Measurements from ENCODE around the gene FAM234B.

FAM234B gene

GRCh38 chr12:13093191-13093847 is 49.1 kb downstream of the FAM234B start:
- no peak for DNase-seq (ENCODE audit: low read depth)

DNA sequence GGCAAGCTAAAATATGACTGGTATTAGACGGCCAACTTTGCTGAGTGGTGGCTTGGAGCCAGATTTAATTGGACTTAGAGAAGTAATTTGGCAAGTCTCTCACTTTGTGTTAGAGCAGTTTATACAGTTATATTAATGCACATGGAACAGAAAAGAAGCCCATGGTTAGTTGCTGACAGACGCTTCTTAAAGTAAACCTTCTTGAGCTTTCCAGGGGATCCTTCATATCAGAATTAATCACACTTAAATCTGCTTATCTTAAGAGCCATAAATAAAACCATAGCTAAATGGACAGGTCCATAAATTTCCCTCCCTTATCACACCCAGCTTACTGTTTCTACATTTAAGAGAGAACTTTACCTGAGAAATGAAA is 49.7 kb downstream of the FAM234B start:
- DNase-seq (ENCODE audit: low read depth): no peak

- DNase-seq (ENCODE audit: low read depth): no peak
Measured at GRCh38 chr12:13094367-13094766, 50.2 kb downstream of the FAM234B start.

DNA sequence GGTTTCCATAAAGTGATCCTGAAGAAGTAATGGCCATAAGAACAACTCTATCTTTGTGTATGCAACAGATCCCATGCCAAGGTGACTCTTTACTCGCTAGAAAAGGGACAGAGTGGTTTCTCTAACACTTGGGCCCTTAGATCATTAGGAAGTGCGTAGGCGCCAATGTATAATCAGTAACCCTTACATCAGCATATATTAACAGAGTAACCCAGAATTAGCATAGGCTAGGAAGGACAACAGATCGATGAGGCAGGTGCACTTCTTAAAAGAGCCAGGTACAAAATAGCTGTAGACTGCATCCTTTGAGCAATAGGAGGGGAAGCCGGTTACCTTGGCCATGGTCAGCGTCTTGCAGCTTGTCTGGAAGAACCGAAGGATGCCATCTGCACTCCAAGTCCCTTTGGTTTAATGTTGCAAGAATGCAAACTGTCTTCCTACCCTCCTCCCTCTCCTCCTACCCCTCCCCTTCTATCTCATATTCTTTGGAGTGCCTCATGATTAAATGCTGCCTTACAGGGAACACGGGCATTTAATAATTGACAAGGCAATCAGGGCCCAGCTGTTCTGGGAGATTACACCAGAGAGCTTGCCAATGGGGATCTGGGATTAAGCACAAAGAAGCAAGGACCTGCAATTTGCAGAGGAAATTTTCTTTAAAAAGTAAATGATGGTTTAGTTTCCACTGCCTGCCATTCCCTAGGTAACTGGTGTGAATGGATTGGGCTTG is 51.2 kb downstream of the FAM234B start:
- DNase-seq (ENCODE audit: low read depth): no peak

GRCh38 chr12:13097491-13098011 is 53.4 kb downstream of the FAM234B start:
- no peak for DNase-seq (ENCODE audit: low read depth)

- no peak for DNase-seq (ENCODE audit: low read depth)
Measured at GRCh38 chr12:13099066-13099843, 55.1 kb downstream of the FAM234B start.

- DNase-seq (ENCODE audit: low read depth): no peak
Measured at GRCh38 chr12:13099844-13100604, 55.8 kb downstream of the FAM234B start.

GRCh38 chr12:13100605-13100881 is 56.4 kb downstream of the FAM234B start:
- DNase-seq (ENCODE audit: low read depth): no peak

DNA sequence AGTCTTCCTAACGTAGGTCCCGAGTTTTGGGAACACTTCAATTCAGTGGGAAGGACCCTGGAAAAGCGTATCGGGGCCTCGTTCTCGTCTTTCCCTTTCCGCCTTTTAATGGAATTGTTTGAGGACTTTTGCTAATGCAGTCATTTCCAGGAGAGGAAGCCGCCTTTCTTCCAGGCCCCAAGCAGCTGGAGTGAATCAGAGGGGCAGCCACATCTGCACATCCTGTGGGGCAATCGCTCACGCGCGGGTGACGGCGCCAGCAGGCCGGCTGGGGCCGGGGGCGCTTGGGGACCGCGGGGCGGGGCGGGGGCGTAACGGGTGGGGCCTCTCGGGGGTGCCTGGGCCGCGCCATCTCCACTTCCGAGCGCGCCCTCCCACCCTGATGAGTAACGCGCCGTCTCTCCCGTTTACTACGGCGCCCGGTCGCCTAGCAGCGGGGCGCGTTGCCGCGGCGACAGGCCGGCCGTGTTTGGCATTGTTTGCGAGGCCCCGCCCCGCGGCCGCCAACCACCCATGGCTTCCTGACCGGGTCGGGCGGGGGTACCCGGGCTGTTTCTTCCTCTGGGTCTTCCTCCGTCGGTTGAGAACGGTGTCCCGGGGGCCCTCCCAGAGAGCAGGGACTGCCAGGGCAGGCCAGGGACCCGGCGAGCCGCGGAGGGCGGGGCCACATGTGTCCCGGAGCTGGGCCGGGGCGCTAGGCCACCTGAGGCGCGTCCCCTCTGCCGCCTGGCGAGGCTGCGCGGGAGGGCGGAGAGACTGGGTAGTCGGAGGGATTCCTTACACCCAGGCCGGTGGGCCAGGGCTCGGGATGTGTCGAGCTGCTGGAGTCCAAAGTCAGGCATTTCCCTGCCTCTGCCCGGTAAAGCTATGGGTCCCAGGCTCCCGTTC is 56.9 kb downstream of the FAM234B start:
- DNase-seq (ENCODE audit: low read depth): peak; percentile 90

DNA sequence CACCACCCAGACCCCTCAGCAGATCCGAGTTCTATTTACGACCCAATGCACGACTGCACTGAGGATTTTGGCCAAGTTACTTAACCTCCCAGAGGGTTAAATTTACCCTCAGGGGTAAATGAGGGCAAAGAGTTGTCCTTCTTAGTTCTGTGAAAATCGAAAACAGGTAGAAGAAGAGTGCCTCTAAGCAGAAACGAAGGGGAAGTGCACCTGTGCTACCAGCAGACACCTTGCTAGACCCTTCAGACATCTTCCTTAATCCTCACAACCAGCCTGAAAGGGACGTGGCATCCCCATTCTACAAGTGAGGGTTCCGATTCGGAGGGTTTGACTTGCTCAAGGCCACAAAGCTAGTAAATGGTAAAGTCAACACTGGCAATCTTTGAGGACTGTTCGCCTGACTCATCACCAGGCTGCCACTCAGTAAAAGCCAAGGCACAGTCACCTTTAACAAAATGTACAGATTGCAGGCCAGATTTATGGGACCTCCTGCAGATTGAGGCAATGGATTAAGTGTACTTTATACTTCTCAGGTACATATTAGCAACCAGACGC is 57.7 kb downstream of the FAM234B start:
- no peak for DNase-seq (ENCODE audit: low read depth)

- DNase-seq (ENCODE audit: low read depth): no peak
Measured at GRCh38 chr12:13102461-13103195, 58.4 kb downstream of the FAM234B start.

- no peak for DNase-seq (ENCODE audit: low read depth)
Measured at GRCh38 chr12:13103391-13104033, 59.3 kb downstream of the FAM234B start, which contains the start of gene GSG1. TSS of gene GSG1 (minus strand) at chr12:13103667. CDS start at chr12:13103512, 155 bp downstream.

DNA sequence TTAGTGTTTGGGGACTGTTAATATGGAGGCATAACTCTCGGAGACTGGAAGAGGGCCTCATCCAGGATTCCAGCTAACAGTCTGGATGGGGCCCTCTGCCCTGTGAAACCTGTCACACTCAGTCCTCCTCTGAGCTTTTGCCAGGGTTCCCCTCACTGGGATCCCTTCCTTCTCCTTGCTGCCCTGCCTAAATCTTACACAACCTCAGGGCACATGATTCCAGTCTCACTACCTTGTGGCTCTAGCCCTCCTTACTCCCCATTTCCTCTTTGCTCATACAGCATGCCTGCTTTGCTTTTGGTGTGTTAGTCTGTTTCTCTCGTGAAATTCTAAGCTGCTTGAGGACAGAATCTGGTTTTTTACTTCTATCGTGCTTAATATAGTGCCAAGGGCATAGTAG is 60.2 kb downstream of the FAM234B start:
- no peak for DNase-seq (ENCODE audit: low read depth)

GRCh38 chr12:13105781-13106180 is 61.6 kb downstream of the FAM234B start:
- DNase-seq (ENCODE audit: low read depth): no peak

GRCh38 chr12:13106666-13107065 is 62.5 kb downstream of the FAM234B start:
- no peak for DNase-seq (ENCODE audit: low read depth)

GRCh38 chr12:13112968-13113367 is 68.8 kb downstream of the FAM234B start:
- no peak for DNase-seq (ENCODE audit: low read depth)

GRCh38 chr12:13114251-13115052 is 70.3 kb downstream of the FAM234B start:
- DNase-seq (ENCODE audit: low read depth): no peak

- DNase-seq (ENCODE audit: low read depth): no peak
Measured at GRCh38 chr12:13116259-13116658, 72.1 kb downstream of the FAM234B start.

DNA sequence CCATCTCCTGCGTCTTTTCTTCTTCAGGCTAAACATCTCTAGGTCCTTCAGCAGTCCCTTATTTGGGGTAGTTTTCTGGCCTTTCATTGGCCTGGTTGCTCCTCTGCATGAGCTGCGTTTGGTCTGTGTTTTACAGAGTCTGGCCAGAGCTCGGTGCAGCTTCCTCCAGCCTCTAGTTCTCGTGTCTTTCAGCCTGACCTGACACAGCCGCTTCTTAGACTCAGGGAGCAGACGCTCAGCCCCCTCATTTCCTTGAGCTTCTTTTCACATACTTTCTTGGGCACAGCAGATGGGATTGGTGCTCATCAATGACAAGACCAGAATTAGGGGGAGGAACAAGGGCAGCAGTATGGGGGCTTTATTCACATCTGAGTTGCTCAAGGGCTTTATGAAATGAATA is 72.8 kb downstream of the FAM234B start:
- no peak for DNase-seq (ENCODE audit: low read depth)

Measured in stimulated activated CD8-positive, alpha-beta memory T cell treated with anti-CD3 and anti-CD28 coated beads, Interleukin-12 subunit alpha, Interleukin-12 subunit beta, amount 100 ng/mL, for 4 hours (primary cell).